ENCODE measurements around the gene CLEC6A. TPM values are rescaled to one million over a fixed set of nuclear protein-coding genes. Genes with fewer than 3 reads are reported as not detected.
"Not testable (repeated sequence)": the region's sequence is repeated elsewhere in the genome, so short reads cannot be mapped to it uniquely, and the experiment has no call there.

Gene CLEC6A
- total and polyA plus RNA-seq, 4 donors = not detected

- Histone ChIP-seq H3K9me3 (ENCODE audit: control insufficient read depth, low read length) (peaks cover 1% of the 10 kb centered on the region), H3K27me3 (ENCODE audit: control insufficient read depth in 1 of 2, insufficient read depth in 2 of 2, low read length in 1 of 2) (no peaks in the 10 kb centered on the region), H3K27ac (ENCODE audit: low read depth in 1 of 2, low read length in 2 of 2) (no peak overlapping the region), H3K4me3 (ENCODE audit: low read length in 2 of 2) (no peak overlapping the region), H3K36me3 (ENCODE audit: control insufficient read depth in 1 of 2, insufficient read depth in 2 of 2, low read length in 1 of 2) (no peaks in the 10 kb centered on the region), H3K4me1 (ENCODE audit: control insufficient read depth in 1 of 2, insufficient read depth in 2 of 2, low read length in 2 of 2) (no peaks in the 10 kb centered on the region)
- ATAC-seq (ENCODE audit: low FRiP score) = no peak
- DNase-seq = no peak
- intact Hi-C loops (cut with DNase I) = no loop called here
Measured at GRCh38 chr12:8483079-8483478, 27.3 kb downstream of the CLEC6A start.

DNA sequence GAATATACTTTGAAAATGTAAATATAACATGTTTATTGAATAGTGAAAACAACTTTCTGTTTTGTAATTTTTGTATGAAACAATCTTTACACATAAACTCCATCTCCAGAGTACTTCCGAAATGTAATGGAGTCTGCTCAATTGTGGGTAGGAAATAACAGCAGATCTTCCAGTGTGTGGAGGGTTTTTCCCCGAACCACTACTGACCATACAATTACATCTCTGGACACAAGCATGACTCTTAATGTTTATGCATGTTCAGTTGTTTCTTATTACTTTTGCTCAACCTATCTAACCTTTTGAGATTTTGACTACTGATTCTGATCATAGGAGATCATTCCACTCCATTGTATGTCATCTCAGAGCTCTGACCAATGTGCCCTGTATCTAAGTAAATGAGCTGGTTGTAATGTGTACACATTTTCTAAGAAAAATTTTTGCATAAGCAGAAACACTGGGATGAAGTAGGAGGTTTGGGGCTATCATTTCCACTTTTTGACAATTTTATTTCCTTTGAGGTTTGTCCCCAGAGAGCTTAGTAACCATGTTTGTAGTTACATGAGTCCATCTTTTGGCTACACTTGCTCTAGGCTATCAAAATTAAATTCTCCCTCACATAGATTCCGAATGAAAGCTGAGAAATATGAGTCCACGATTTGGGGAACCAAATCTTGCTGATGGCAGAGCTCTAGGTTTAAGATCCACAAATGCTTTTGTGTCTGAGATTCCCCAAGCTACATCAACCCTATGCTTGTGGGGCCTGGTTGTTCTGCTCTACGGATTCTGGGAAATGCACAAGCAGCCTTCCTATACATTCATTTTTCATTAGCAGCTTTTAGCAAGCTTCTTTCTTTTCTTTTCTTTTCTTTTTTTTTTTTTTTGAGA lies 36.1 kb downstream of the CLEC6A start:
- Histone ChIP-seq H3K4me3 (ENCODE audit: low read length in 2 of 2) (no peak overlapping the region), H3K27me3 (ENCODE audit: control insufficient read depth in 1 of 2, insufficient read depth in 2 of 2, low read length in 1 of 2) (no peaks in the 10 kb centered on the region), H3K27ac (ENCODE audit: low read depth in 1 of 2, low read length in 2 of 2) (no peak overlapping the region), H3K36me3 (ENCODE audit: control insufficient read depth in 1 of 2, insufficient read depth in 2 of 2, low read length in 1 of 2) (no peaks in the 10 kb centered on the region), H3K9me3 (ENCODE audit: control insufficient read depth, low read length) (no peaks in the 10 kb centered on the region), H3K4me1 (ENCODE audit: control insufficient read depth in 1 of 2, insufficient read depth in 2 of 2, low read length in 2 of 2) (no peaks in the 10 kb centered on the region)
- intact Hi-C loops (cut with DNase I) = no loop called here
- DNase-seq (no peak), ATAC-seq (ENCODE audit: low FRiP score) (no peak)
- 71 to 73% methylated on average over 5 of the region's 5 CpGs for WGBS, 2 donors

DNA sequence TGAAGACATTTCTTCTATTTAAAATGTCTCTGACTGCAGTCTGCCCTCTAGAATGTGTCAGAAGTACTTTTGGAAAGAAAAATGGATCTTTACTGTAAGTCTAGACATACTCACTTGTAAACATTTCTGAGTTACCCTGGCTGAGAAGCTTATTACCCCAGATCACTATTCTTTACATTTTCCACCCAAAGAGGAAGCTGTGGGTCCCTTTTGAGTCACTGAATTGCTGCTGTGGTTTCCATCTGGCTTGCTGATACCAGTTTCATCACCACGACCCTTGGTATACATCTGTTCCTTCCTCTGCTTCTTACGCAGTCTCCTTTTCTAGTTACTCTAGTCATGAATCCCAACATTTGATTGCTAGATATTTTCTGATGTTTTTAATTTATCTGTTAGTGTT lies 37.3 kb downstream of the CLEC6A start:
- no peaks in the 10 kb centered on the region for H3K36me3 ChIP-seq (ENCODE audit: control insufficient read depth in 1 of 2, insufficient read depth in 2 of 2, low read length in 1 of 2)
- intact Hi-C loops (cut with DNase I) = no loop called here
- no peak for DNase-seq
- H3K27me3 ChIP-seq (ENCODE audit: control insufficient read depth in 1 of 2, insufficient read depth in 2 of 2, low read length in 1 of 2) = no peaks in the 10 kb centered on the region
- H3K9me3 ChIP-seq (ENCODE audit: control insufficient read depth, low read length) = no peaks in the 10 kb centered on the region
- no peak for ATAC-seq (ENCODE audit: low FRiP score)
- WGBS, 2 donors = 39 to 43% methylated on average over 2 of the region's 2 CpGs
- no peak overlapping the region for H3K27ac ChIP-seq (ENCODE audit: low read depth in 1 of 2, low read length in 2 of 2)
- no peak overlapping the region for H3K4me3 ChIP-seq (ENCODE audit: low read length in 2 of 2)
- no peaks in the 10 kb centered on the region for H3K4me1 ChIP-seq (ENCODE audit: control insufficient read depth in 1 of 2, insufficient read depth in 2 of 2, low read length in 2 of 2)

DNA sequence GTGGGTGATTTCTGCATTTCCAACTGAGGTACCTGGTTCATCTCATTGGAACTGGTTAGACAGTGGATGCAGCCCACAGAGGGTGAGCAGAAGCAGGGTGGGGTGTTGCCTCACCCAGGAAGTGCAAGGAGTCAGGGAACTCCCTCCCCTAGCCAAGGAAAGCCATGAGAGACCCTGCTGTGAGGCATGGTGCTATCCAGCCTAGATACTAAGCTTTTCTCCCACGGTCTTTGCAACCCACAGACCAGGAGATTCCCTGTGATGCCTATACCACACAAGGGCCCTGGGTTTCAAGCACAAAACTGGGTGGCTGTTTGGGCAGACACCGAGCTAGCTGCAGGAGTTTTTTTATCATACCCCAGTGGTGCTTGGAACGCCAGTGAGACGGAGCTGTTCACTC lies 39.9 kb downstream of the CLEC6A start:
- H3K4me3 ChIP-seq (ENCODE audit: low read length in 2 of 2); H3K36me3 ChIP-seq (ENCODE audit: control insufficient read depth in 1 of 2, insufficient read depth in 2 of 2, low read length in 1 of 2); DNase-seq; intact Hi-C loops (cut with DNase I); H3K4me1 ChIP-seq (ENCODE audit: control insufficient read depth in 1 of 2, insufficient read depth in 2 of 2, low read length in 2 of 2); H3K27ac ChIP-seq (ENCODE audit: low read depth in 1 of 2, low read length in 2 of 2); H3K27me3 ChIP-seq (ENCODE audit: control insufficient read depth in 1 of 2, insufficient read depth in 2 of 2, low read length in 1 of 2); ATAC-seq (ENCODE audit: low FRiP score); H3K9me3 ChIP-seq (ENCODE audit: control insufficient read depth, low read length): not testable (repeated sequence)
- 77 to 86% methylated on average over 4 of the region's 4 CpGs for WGBS, 2 donors

GRCh38 chr12:8496074-8496473 lies 40.3 kb downstream of the CLEC6A start:
- 56 to 59% methylated on average over 7 of the region's 7 CpGs for WGBS, 2 donors
- H3K4me1 ChIP-seq (ENCODE audit: control insufficient read depth in 1 of 2, insufficient read depth in 2 of 2, low read length in 2 of 2); intact Hi-C loops (cut with DNase I); H3K27me3 ChIP-seq (ENCODE audit: control insufficient read depth in 1 of 2, insufficient read depth in 2 of 2, low read length in 1 of 2); H3K27ac ChIP-seq (ENCODE audit: low read depth in 1 of 2, low read length in 2 of 2); H3K9me3 ChIP-seq (ENCODE audit: control insufficient read depth, low read length); ATAC-seq (ENCODE audit: low FRiP score); DNase-seq; H3K36me3 ChIP-seq (ENCODE audit: control insufficient read depth in 1 of 2, insufficient read depth in 2 of 2, low read length in 1 of 2); H3K4me3 ChIP-seq (ENCODE audit: low read length in 2 of 2): not testable (repeated sequence)

- DNase-seq = no peak
- Histone ChIP-seq H3K27ac (ENCODE audit: low read depth in 1 of 2, low read length in 2 of 2) (no peak overlapping the region), H3K27me3 (ENCODE audit: control insufficient read depth in 1 of 2, insufficient read depth in 2 of 2, low read length in 1 of 2) (no peaks in the 10 kb centered on the region), H3K4me1 (ENCODE audit: control insufficient read depth in 1 of 2, insufficient read depth in 2 of 2, low read length in 2 of 2) (no peaks in the 10 kb centered on the region), H3K9me3 (ENCODE audit: control insufficient read depth, low read length) (no peaks in the 10 kb centered on the region), H3K36me3 (ENCODE audit: control insufficient read depth in 1 of 2, insufficient read depth in 2 of 2, low read length in 1 of 2) (no peaks in the 10 kb centered on the region), H3K4me3 (ENCODE audit: low read length in 2 of 2) (no peak overlapping the region)
- intact Hi-C loops (cut with DNase I) = no loop called here
- 35 to 40% methylated on average over 4 of the region's 4 CpGs for WGBS, 2 donors
- no peak for ATAC-seq (ENCODE audit: low FRiP score)
Measured at GRCh38 chr12:8499616-8500015, 43.9 kb downstream of the CLEC6A start.

GRCh38 chr12:8501720-8502119 lies 46.0 kb downstream of the CLEC6A start:
- no peaks in the 10 kb centered on the region for H3K9me3 ChIP-seq (ENCODE audit: control insufficient read depth, low read length)
- H3K27me3 ChIP-seq (ENCODE audit: control insufficient read depth in 1 of 2, insufficient read depth in 2 of 2, low read length in 1 of 2) = no peaks in the 10 kb centered on the region
- no peaks in the 10 kb centered on the region for H3K4me1 ChIP-seq (ENCODE audit: control insufficient read depth in 1 of 2, insufficient read depth in 2 of 2, low read length in 2 of 2)
- WGBS, 2 donors = 69 to 71% methylated on average over 3 of the region's 3 CpGs
- no peaks in the 10 kb centered on the region for H3K36me3 ChIP-seq (ENCODE audit: control insufficient read depth in 1 of 2, insufficient read depth in 2 of 2, low read length in 1 of 2)
- no peak overlapping the region for H3K27ac ChIP-seq (ENCODE audit: low read depth in 1 of 2, low read length in 2 of 2)
- H3K4me3 ChIP-seq (ENCODE audit: low read length in 2 of 2) = no peak overlapping the region
- DNase-seq (no peak), ATAC-seq (ENCODE audit: low FRiP score) (no peak)
- intact Hi-C loops (cut with DNase I) = no loop called here

DNA sequence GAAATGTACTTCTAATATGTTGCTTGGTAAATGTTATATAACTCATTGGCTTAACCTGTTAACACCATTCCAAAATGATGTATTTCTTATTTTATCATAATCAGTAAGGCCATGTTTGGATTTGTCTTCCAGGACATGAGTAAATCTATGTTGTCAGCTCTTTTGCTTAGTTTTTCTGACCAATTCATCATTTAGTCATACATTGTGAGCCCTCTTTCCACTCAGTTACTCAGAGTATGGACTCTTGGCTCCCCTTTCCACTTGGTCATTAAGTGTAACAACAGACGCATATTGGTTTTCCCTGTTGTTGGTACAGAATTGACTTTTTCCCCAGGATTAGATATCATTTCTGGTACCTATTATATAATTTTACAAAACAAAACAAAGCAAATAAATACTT lies 48.6 kb downstream of the CLEC6A start:
- H3K27ac ChIP-seq (ENCODE audit: low read depth in 1 of 2, low read length in 2 of 2) = no peak overlapping the region
- DNase-seq (no peak), ATAC-seq (ENCODE audit: low FRiP score) (no peak)
- no peak overlapping the region for H3K4me3 ChIP-seq (ENCODE audit: low read length in 2 of 2)
- H3K36me3 ChIP-seq (ENCODE audit: control insufficient read depth in 1 of 2, insufficient read depth in 2 of 2, low read length in 1 of 2) = no peaks in the 10 kb centered on the region
- H3K9me3 ChIP-seq (ENCODE audit: control insufficient read depth, low read length) = no peaks in the 10 kb centered on the region
- intact Hi-C loops (cut with DNase I) = no loop called here
- no peaks in the 10 kb centered on the region for H3K4me1 ChIP-seq (ENCODE audit: control insufficient read depth in 1 of 2, insufficient read depth in 2 of 2, low read length in 2 of 2)
- 36 to 45% methylated on average over 1 of the region's 1 CpG for WGBS, 2 donors
- H3K27me3 ChIP-seq (ENCODE audit: control insufficient read depth in 1 of 2, insufficient read depth in 2 of 2, low read length in 1 of 2) = peaks cover 0 to 2% of the 10 kb centered on the region in 2 donors

GRCh38 chr12:8507596-8507995 lies 51.8 kb downstream of the CLEC6A start:
- Histone ChIP-seq H3K36me3 (ENCODE audit: control insufficient read depth in 1 of 2, insufficient read depth in 2 of 2, low read length in 1 of 2) (no peaks in the 10 kb centered on the region), H3K27ac (ENCODE audit: low read depth in 1 of 2, low read length in 2 of 2) (no peak overlapping the region), H3K9me3 (ENCODE audit: control insufficient read depth, low read length) (no peaks in the 10 kb centered on the region), H3K4me3 (ENCODE audit: low read length in 2 of 2) (no peak overlapping the region), H3K27me3 (ENCODE audit: control insufficient read depth in 1 of 2, insufficient read depth in 2 of 2, low read length in 1 of 2) (peaks cover 0 to 2% of the 10 kb centered on the region in 2 donors), H3K4me1 (ENCODE audit: control insufficient read depth in 1 of 2, insufficient read depth in 2 of 2, low read length in 2 of 2) (no peaks in the 10 kb centered on the region)
- ATAC-seq (ENCODE audit: low FRiP score) = no peak
- intact Hi-C loops (cut with DNase I) = no loop called here
- no peak for DNase-seq
- WGBS, 2 donors = 67% methylated on average over 3 of the region's 3 CpGs
